GM04504 (cell line): ENCODE data around the gene AMFR.

Experiments
- DNase-seq: peaks from one replicate; pipeline ENCODE4 v3.0.0-alpha.2; 2012; ENCODE audit warnings: low read depth

AMFR gene

DNA sequence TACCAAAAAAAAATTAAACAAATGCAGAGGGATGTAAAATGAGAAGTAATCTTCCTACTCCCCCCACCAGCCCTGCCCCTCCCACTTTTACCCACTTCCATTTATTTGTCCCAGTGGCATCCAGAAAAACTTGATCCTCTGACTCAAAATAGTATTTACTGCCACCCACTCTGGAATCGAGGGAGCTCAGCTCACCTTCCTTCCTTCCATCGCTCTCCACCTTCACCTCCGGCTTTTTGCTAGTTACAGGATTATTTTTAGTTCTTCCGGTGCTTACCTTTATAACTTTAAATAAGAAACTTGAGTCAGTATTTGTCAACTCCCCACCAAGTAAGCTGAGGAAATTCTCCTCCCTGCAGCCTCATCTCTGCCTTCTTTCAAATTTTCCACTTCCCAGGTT is 94.9 kb downstream of the AMFR start:
- DNase-seq, result no peak

DNA sequence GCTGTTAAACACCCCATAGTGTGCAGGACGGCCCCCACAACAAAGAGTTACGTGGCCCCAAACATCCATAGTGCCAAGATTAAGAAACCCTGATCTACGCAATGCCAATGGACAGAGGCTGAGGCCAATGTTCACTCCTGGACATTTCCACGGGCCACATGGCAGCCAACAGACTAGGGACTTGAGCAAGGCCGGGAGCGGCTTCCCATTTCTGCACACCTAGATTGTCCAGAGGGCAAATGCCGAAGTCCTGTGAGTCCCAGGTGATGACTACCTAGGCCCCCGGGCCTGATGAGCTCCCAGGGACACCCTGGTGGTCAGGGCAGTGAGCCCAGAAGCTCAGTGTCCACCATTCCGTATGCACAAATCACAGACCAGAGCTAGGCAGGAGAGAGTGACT is 95.5 kb downstream of the AMFR start:
- no peak for DNase-seq

GRCh38 chr16:56328276-56329022 is 96.9 kb downstream of the AMFR start:
- DNase-seq, result no peak

- DNase-seq, result no peak
Measured at GRCh38 chr16:56327929-56328258, 97.5 kb downstream of the AMFR start.

DNA sequence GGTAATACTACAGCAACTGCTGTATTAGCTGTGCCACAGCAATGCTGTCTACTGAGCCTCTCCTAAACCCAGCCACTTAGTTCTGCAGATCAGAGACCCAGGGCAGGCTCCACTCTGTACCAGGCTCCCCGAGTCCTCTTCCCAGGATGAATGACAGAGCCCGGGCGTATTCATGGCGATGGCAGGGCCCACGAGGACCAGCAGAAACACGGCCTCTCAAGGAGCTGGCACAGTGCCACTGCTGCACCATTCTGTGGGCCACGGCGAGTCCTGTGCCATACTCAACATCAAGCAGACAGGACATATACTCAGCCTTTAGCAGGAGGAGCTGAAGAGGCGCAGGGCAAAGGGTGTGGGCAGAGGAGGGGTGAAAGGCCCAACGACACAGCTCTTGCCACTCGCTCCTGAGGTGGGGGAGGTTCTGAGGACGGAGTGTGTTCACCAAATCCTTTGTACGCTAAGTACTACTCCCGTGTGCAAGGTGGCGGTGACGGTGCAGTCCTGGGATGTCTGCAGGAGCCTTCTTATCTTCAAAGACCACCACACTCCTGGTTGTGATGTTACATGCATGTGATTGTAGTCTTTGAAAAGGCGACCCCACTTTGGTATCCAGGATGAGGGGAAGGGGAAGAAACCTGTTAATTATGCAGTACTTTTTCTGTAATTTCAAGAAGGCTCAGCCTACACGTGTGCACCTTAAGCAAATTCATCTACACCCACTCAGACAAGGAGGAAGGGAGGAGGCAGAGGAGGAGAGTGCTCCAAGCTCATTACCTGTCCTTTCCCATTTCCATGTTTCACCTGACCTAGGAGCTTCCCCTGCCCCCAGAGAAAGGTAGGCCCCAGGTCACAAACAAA is 98.0 kb downstream of the AMFR start:
- DNase-seq, result no peak

- no peak for DNase-seq
Measured at GRCh38 chr16:56325956-56326355, 99.4 kb downstream of the AMFR start.

DNA sequence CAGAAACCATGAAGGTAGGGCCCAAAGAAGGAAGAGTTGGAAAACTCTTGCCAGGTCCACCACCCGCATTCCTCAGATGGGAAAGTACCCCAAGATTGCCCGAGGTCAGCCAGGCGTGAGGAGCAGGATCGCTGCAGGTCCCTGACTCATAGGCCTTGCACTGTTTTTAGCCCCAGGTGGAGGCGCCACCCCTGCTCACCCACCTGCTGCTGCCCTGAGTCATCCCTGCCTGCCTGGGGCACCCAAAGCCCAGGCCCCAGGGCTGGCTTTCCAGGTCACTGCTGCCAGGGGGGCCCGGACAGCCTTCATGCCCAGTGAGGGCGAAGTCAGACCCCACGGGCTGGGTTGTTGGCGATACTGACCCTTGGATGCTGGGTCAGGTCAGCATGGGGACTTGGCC is 100.9 kb downstream of the AMFR start:
- DNase-seq, result no peak

DNA sequence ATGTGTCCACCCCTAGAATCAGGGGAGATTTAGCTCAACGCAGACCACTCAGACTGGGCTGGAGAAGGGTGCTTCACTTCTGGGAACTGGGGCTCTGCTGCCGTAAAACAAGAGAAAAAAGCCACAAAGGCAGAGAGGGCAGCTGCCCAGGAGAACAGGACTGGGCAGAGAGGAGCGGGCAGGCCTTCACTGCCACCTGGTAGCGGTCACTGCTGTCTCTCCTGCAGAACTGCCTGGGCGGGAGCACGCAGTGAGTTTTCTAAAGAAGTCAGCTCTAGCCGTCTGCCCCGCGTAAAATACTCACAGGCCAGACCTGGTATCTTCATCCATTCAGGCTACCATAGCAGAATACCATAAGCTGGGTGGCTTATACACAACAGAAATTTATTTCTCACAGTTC is 103.8 kb downstream of the AMFR start:
- no peak for DNase-seq

- DNase-seq, result no peak
Measured at GRCh38 chr16:56320811-56321558, 104.4 kb downstream of the AMFR start.

GRCh38 chr16:56320056-56320455 is 105.3 kb downstream of the AMFR start:
- DNase-seq, result no peak

GRCh38 chr16:56319376-56319775 is 106.0 kb downstream of the AMFR start:
- DNase-seq, result no peak

DNA sequence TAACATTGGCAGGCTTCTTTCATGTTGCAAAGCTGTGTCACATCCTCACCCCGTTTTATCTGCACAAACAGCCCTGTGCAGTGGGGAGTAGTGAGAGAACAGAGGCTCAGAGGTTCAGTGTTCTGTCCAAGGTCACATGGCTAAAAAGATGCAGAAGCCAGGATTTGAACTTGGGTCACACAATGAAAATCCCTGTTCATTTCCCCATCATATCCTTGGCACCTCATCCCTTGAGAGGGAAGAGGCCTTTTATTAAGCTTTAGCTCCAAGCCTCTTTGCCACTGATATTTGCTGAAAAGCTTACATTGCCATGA is 106.6 kb downstream of the AMFR start:
- DNase-seq, result no peak

GRCh38 chr16:56317998-56318826 is 107.1 kb downstream of the AMFR start:
- DNase-seq, result peak; percentile 50

- no peak for DNase-seq
Measured at GRCh38 chr16:56316545-56316944, 108.8 kb downstream of the AMFR start.

DNA sequence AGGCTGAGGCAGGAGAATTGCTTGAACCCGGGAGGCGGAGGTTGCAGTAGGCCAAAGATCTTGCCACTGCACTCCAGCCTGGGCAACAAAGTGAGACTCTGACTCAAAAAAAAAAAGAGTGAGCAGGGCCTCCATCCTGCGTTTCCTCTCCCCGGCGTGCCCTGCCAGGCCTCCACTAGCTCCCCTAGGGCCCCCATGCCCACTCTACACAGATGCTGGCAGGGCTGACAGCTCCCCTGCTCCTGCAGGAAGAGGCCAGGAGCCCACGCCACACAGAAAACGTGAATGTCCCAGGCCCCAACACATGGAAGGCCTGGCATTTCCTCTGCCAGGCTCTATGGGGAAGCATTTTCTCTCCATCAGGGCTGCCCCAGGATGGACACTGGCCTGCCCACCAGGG is 109.4 kb downstream of the AMFR start:
- DNase-seq, result no peak

GRCh38 chr16:56314244-56314850 is 111.0 kb downstream of the AMFR start:
- no peak for DNase-seq

DNA sequence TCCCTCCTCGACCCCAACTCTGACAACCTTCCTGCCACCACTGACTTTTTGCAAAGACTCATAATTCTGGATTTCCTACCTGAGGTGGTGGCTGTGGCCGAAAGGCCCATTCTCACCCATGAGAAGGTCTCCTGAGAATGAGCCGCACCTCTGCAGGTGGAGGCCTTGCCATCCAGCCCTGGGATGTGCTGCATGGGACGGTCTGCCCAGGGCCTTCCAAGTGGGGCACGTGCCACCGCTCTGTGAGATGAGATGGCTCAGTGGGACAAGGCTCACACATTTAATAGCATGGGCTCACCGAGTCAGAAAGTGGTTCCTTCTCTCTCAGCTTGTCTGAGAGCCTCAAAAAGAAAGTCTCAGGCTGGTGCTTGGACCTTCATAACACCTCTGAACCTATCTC is 112.8 kb downstream of the AMFR start:
- DNase-seq, result no peak

DNA sequence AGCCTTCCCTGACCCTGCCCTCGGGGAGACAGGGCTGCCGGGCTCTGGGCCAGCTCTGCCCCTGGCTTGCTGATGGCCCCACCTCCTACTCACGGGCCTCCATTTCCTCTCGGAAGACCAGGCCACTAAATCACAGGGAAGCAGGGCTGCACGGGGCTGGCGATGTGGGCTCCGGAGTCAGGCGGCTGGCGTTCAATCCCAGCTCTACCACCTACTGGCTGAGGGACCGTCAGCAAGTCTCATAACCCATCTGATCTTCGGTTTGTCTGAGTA is 113.4 kb downstream of the AMFR start:
- no peak for DNase-seq
